Hepatocyte (in vitro differentiated cells): ENCODE data around the gene PCSK6. TPM values are rescaled to one million over a fixed set of nuclear protein-coding genes. Genes with fewer than 3 reads are reported as not detected.
A peak's percentile ranks its signal among the peaks of the same experiment; 100 is the strongest.
"Not testable (repeated sequence)": the region's sequence is repeated elsewhere in the genome, so short reads cannot be mapped to it uniquely, and the experiment has no call there.

Experiments used
- DNase-seq: peaks from one replicate; pipeline ENCODE4 v3.0.0-alpha.2; 2016; ENCODE audit warnings: low spot score
- H2AFZ ChIP-seq: fragments of 200-600 bp; sonication (generic); 2 replicates; pipeline ENCODE4 v1.6.0; 2016; ENCODE audit warnings: antibody characterized with exemption, mild to moderate bottlenecking
- H3K27ac ChIP-seq: fragments of 200-600 bp; sonication (generic); 2 replicates; pipeline ENCODE4 v1.5.1; 2016; ENCODE audit warnings: mild to moderate bottlenecking
- H3K27me3 ChIP-seq: fragments of 200-600 bp; sonication (generic); 2 replicates; pipeline ENCODE4 v1.6.1; 2016
- H3K36me3 ChIP-seq: fragments of 200-600 bp; sonication (generic); replicated peaks from 2 replicates; pipeline ENCODE4 v1.5.1; 2016; ENCODE audit warnings: low read depth; ENCODE audit not compliant: insufficient read depth
- H3K4me1 ChIP-seq: fragments of 200-600 bp; sonication (generic); 2 replicates; pipeline ENCODE4 v1.5.1; 2016; ENCODE audit warnings: mild to moderate bottlenecking, moderate library complexity; ENCODE audit not compliant: insufficient read depth
- H3K4me2 ChIP-seq: fragments of 200-600 bp; sonication (generic); 2 replicates; pipeline ENCODE4 v1.6.0; 2016
- H3K4me3 ChIP-seq: fragments of 200-600 bp; sonication (generic); 2 replicates; pipeline ENCODE4 v1.5.1; 2016; ENCODE audit warnings: mild to moderate bottlenecking
- H3K79me2 ChIP-seq: fragments of 200-600 bp; sonication (generic); 2 replicates; pipeline ENCODE4 v1.6.0; 2017; ENCODE audit warnings: mild to moderate bottlenecking
- H3K9me2 ChIP-seq: fragments of 200-600 bp; sonication (generic); replicated peaks from 2 replicates; pipeline ENCODE4 v1.6.0; 2017; ENCODE audit warnings: mild to moderate bottlenecking; ENCODE audit not compliant: insufficient read depth
- H3K9me3 ChIP-seq: fragments of 200-600 bp; sonication (generic); 2 replicates; pipeline ENCODE4 v1.5.1; 2016; ENCODE audit warnings: low read depth, mild to moderate bottlenecking
- H4K20me1 ChIP-seq: fragments of 200-600 bp; sonication (generic); 2 replicates; pipeline ENCODE4 v1.6.0; 2016; ENCODE audit warnings: mild to moderate bottlenecking; ENCODE audit not compliant: insufficient read depth, poor library complexity, severe bottlenecking
- EZH2 ChIP-seq: fragments of 200-600 bp; sonication (generic); IDR thresholded peaks from 2 replicates; pipeline ENCODE4 v1.6.1; 2016; ENCODE audit warnings: antibody characterized with exemption, mild to moderate bottlenecking, borderline replicate concordance
- EZH2phosphoT487 ChIP-seq: fragments of 200-600 bp; sonication (generic); IDR thresholded peaks from one replicate; pipeline ENCODE4 v1.6.1; 2018; ENCODE audit warnings: antibody characterized with exemption, mild to moderate bottlenecking, low read depth, moderate library complexity; ENCODE audit not compliant: unreplicated experiment, severe bottlenecking
- WGBS: methylation state at CpG from one replicate; pipeline ENCODE4 v1.1.6; 2016; ENCODE audit warnings: low lambda C conversion rate; ENCODE audit errors: missing lambda C conversion rate; 5-methylcytosine and 5-hydroxymethylcytosine counted together
- polyA plus RNA-seq: library from polyadenylated mRNA; unstranded; fragments of >200 nt; fragmentation: Nextera tagmentation; extraction: Ambion mirVana; gene quantifications from 2 replicates; pipeline ENCODE4 v1.2.1, GENCODE V29; 2016
- total RNA-seq: library from RNA; depleted of rRNA; stranded (reverse); fragments of >200 nt; gene quantifications from 2 replicates; pipeline ENCODE4 v1.2.3, GENCODE V29; 2014
- TF ChIP-seq, protein P1 (sequence below): fragments of 200-600 bp; sonication (generic); IDR thresholded peaks from 2 replicates; pipeline ENCODE4 v1.5.1; 2016; ENCODE audit warnings: antibody characterized with exemption, mild to moderate bottlenecking; ENCODE audit not compliant: poor library complexity

PCSK6 gene
- total and polyA plus RNA-seq, 2 experiments from 2014 or later: 31.7 to 40.5 TPM

DNA sequence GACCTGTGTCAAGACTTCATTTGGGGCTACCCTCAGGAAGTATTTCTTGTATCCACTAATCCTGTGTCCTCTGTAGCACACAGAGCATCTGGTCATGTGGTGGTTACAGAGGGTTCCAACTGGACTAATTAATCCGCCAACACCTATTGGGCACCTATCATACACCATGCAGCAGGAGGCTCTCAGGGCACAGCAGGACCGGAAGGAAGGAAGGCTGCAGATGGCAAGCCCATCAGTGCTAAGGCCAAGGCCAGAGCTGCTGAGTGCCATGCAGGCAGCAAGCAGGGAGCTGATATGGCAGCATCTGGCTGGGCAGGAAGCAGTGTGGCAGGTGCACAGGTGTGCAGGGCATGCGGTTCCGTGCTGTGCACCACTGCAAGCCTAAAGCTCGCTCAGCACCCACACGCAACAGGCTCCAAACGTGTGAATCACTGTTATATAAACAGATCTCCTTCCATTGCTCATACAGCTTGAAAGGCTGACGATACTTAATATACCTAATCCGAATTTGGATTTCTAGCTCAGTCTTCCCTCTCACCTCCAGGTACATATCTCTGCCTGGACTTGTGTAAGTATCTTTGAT, 130.1 kb downstream of the PCSK6 start:
- no peak overlapping the region for H2AFZ ChIP-seq
- peaks cover 4% of the 10 kb centered on the region for H3K4me1 ChIP-seq
- H3K79me2 ChIP-seq: no peaks in the 10 kb centered on the region
- no peaks in the 10 kb centered on the region for H3K36me3 ChIP-seq
- TF ChIP-seq, protein P1, sequence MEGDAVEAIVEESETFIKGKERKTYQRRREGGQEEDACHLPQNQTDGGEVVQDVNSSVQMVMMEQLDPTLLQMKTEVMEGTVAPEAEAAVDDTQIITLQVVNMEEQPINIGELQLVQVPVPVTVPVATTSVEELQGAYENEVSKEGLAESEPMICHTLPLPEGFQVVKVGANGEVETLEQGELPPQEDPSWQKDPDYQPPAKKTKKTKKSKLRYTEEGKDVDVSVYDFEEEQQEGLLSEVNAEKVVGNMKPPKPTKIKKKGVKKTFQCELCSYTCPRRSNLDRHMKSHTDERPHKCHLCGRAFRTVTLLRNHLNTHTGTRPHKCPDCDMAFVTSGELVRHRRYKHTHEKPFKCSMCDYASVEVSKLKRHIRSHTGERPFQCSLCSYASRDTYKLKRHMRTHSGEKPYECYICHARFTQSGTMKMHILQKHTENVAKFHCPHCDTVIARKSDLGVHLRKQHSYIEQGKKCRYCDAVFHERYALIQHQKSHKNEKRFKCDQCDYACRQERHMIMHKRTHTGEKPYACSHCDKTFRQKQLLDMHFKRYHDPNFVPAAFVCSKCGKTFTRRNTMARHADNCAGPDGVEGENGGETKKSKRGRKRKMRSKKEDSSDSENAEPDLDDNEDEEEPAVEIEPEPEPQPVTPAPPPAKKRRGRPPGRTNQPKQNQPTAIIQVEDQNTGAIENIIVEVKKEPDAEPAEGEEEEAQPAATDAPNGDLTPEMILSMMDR: no peak
- TF ChIP-seq EZH2phosphoT487 (no peak), EZH2 (no peak)
- no peak overlapping the region for H3K27ac ChIP-seq
- 86% methylated on average over 9 of the region's 9 CpGs for whole genome bisulfite sequencing
- no peak for DNase-seq
- no peaks in the 10 kb centered on the region for H3K27me3 ChIP-seq
- no peaks in the 10 kb centered on the region for H4K20me1 ChIP-seq
- H3K9me3 ChIP-seq: no peaks in the 10 kb centered on the region
- no peak overlapping the region for H3K4me2 ChIP-seq
- H3K4me3 ChIP-seq: no peak overlapping the region
- no peaks in the 10 kb centered on the region for H3K9me2 ChIP-seq

DNA sequence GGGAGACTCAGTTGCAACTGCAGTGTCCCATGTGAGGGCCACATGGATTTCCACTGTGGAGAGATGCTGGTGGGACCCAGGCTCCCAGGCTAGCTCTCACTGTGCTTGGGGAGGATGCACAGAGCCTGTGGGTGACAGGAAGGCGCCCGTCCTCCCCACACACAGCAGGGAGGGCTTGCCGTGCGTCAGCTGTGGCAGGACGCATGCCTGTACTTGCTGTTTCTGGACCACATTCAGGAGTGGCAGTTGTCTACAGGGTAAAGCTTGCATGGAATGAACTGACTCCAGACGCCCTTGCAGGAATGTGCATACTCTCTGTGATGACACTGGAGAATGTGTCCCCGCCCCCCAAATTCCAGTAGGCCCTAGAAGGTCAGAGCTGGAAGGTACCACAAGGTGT, 130.6 kb downstream of the PCSK6 start:
- Histone ChIP-seq H3K79me2 (no peaks in the 10 kb centered on the region), H3K27ac (no peak overlapping the region), H3K4me1 (peaks cover 4% of the 10 kb centered on the region), H3K9me2 (no peaks in the 10 kb centered on the region), H3K4me2 (no peak overlapping the region), H3K36me3 (no peaks in the 10 kb centered on the region), H4K20me1 (no peaks in the 10 kb centered on the region), H2AFZ (no peak overlapping the region), H3K4me3 (no peak overlapping the region), H3K9me3 (no peaks in the 10 kb centered on the region), H3K27me3 (no peaks in the 10 kb centered on the region)
- TF ChIP-seq, protein P1: no peak
- 63% methylated on average over 7 of the region's 7 CpGs for WGBS
- DNase-seq: no peak

DNA sequence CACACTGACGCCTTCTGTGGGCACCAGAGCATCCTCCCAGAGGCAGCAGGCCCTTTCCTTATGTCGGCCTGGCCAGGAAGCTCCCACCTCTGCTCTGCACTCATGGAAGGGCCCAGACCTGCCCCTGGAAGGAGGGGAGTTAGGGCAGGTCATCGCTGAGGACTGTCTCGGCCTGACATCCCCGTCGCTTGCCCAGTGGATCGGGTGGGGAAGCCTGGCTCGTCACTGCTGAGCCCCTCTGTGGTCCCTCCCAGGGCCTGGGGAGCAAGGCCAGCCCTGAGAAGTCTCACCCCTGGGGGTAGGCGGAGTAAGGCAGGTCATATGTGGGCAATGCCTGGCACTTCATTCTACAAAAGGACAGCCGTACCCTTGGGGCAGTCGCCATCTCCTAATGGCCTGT, 131.6 kb downstream of the PCSK6 start:
- Histone ChIP-seq H3K79me2 (no peaks in the 10 kb centered on the region), H3K36me3 (no peaks in the 10 kb centered on the region), H3K4me2 (no peak overlapping the region), H3K4me1 (peaks cover 4% of the 10 kb centered on the region), H3K9me3 (no peaks in the 10 kb centered on the region), H3K9me2 (no peaks in the 10 kb centered on the region), H2AFZ (no peak overlapping the region), H3K4me3 (no peak overlapping the region), H4K20me1 (no peaks in the 10 kb centered on the region), H3K27ac (no peak overlapping the region), H3K27me3 (no peaks in the 10 kb centered on the region)
- TF ChIP-seq, protein P1: no peak
- no peak for TF ChIP-seq EZH2phosphoT487
- no peak for TF ChIP-seq EZH2
- WGBS: 94% methylated on average over 11 of the region's 11 CpGs
- no peak for DNase-seq

DNA sequence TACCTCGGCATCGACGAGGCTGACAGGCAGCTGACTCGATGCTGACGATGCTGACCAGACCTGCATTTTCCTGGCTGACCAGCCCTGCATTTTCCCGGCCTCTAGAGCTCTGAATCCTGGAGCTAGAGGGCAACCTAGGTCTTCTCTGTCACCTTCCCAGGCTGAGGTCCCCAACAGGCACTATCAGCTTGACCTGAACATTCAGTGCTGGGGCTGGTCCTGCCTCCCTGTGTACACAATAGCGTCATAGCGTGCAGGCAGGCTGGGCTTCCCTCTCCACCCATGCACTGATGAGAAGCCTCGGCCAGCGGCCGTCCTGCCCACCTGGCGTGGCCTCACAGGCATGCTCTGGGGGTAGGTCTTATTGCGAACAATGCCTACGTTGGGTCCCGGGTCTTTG, 132.2 kb downstream of the PCSK6 start:
- Histone ChIP-seq H3K4me3 (no peak overlapping the region), H3K27ac (no peak overlapping the region), H3K9me2 (no peaks in the 10 kb centered on the region), H3K27me3 (no peaks in the 10 kb centered on the region), H3K9me3 (no peaks in the 10 kb centered on the region), H3K36me3 (no peaks in the 10 kb centered on the region), H3K4me1 (peaks cover 4% of the 10 kb centered on the region), H3K79me2 (no peaks in the 10 kb centered on the region), H2AFZ (no peak overlapping the region), H4K20me1 (no peaks in the 10 kb centered on the region), H3K4me2 (no peak overlapping the region)
- 70% methylated on average over 15 of the region's 15 CpGs for WGBS
- TF ChIP-seq EZH2 (no peak), EZH2phosphoT487 (no peak)
- TF ChIP-seq, protein P1: peak; percentile 28
- peak; percentile 71 for DNase-seq

DNA sequence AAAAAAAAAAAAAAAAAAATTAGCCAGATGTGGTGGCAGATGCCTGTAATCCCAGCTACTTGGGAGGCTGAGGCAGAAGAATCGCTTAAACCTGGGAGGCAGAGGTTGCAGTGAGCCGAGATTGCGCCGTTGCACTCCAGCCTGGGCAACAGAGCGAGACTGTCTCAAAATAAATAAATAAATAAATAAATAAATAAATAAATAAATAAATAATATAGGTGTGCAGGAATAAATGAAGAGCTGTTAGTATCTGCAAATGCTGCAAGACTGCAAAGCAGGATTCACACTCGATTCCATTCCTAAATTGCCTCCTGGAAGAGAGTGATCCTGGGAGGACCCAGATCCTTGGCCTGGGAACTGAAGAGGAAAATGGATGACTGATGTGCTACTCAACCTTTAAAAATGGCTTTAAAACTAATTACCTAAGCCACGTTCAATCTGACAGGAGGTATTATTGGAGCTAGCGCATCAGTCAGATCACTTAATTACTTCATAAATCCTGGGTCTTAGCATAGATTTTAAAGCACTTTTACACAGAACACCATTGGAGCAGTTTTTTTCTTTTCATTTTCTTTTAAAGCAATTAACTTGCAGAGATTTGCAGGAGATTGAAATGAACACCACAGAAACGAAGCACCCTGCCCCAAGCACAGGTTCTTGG, 132.9 kb downstream of the PCSK6 start:
- 91% methylated on average over 9 of the region's 9 CpGs for WGBS
- not testable (repeated sequence) for H4K20me1 ChIP-seq, H3K27me3 ChIP-seq, H3K9me3 ChIP-seq, H3K4me3 ChIP-seq, H3K79me2 ChIP-seq, H3K4me2 ChIP-seq, H2AFZ ChIP-seq, H3K9me2 ChIP-seq, H3K4me1 ChIP-seq, H3K36me3 ChIP-seq, H3K27ac ChIP-seq, DNase-seq
